Measurements from ENCODE around the gene PIEZO1. TPM values are rescaled to one million over a fixed set of nuclear protein-coding genes. Genes with fewer than 3 reads are reported as not detected.
A peak's percentile ranks its signal among the peaks of the same experiment; 100 is the strongest.

The PIEZO1 gene
- total and polyA plus RNA-seq, 7 experiments from 2014 or later, result 3.6 to 237 (median 111) TPM

GRCh38 chr16:88667461-88667860 is 117.6 kb downstream of the PIEZO1 start:
- H3K27me3 Mint-ChIP-seq, result no peaks in the 10 kb centered on the region
- H3K4me1 Mint-ChIP-seq, result peaks cover 0 to 15% (median 8%) of the 10 kb centered on the region in 7 donors
- ATAC-seq (no peak), DNase-seq (no peak)
- CTCF ChIA-PET, result no interaction called here
- H3K9me3 Mint-ChIP-seq, result no peaks in the 10 kb centered on the region
- peak overlapping the region in 1 of 9 donors; percentile 5 for H3K27ac Mint-ChIP-seq
- H3K36me3 Mint-ChIP-seq, result peaks cover 0 to 9% (median 0%) of the 10 kb centered on the region in 5 donors
- Histone ChIP-seq H3K4me1 (ENCODE audit: control insufficient read depth in 2 of 2, insufficient read depth in 2 of 2, low read length in 2 of 2) (peaks cover under 1 to 4% of the 10 kb centered on the region in 2 donors), H3K36me3 (ENCODE audit: control insufficient read depth in 2 of 3, insufficient read depth in 3 of 3, low read length in 3 of 3) (peaks cover 0 to 6% (median 0%) of the 10 kb centered on the region in 3 experiments), H3K27ac (ENCODE audit: low read depth, low read length) (no peak overlapping the region), H3K27me3 (ENCODE audit: control insufficient read depth in 2 of 2, insufficient read depth in 2 of 2, low read length in 2 of 2) (no peaks in the 10 kb centered on the region), H3K9me3 (ENCODE audit: control insufficient read depth in 2 of 3, low read length in 3 of 3) (no peaks in the 10 kb centered on the region), H3K4me3 (ENCODE audit: low read length) (no peak overlapping the region)
- POLR2A ChIA-PET, result interaction anchor here (1.2 kb wide), 1 partner anchor 18 kb away, joined by 4 read pairs; no protein-coding TSS in a partner anchor
- H3K4me3 Mint-ChIP-seq, result no peak overlapping the region
- intact Hi-C loops (cut with micrococcal nuclease), result no loop called here

DNA sequence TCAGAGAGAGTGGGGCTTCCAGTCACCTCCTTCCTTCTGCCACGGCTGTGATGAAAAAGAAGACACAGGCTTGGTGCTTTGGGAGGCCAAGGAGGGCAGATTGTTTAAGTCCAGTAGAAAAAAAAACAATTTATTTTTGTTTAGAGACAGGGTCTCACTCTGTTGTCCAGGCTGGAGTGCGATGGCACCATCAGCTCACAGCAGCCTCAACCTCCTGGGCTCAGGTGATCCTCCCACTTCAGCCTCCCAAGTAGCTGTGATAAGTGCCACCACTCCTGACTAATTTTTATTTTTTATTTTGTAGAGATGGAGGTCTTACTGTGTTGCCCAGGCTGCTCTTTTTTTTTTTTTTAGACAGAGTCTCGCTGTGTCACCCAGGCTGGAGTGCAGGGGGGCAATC is 119.5 kb downstream of the PIEZO1 start:
- H3K9me3 Mint-ChIP-seq, result no peaks in the 10 kb centered on the region
- no peaks in the 10 kb centered on the region for H3K27me3 Mint-ChIP-seq
- DNase-seq, result no peak
- peaks cover 0 to 6% (median 0%) of the 10 kb centered on the region in 3 experiments for H3K36me3 ChIP-seq (ENCODE audit: control insufficient read depth in 2 of 3, insufficient read depth in 3 of 3, low read length in 3 of 3)
- H3K4me1 Mint-ChIP-seq, result peaks cover 12 to 27% (median 17%) of the 10 kb centered on the region in 7 donors
- CTCF ChIA-PET, result interaction anchor here (0.7 kb wide), 1 partner anchor 15 kb away, joined by 4 read pairs; no protein-coding TSS in a partner anchor
- H3K27ac ChIP-seq (ENCODE audit: low read depth, low read length), result no peak overlapping the region
- H3K4me3 Mint-ChIP-seq, result peak overlapping the region in 1 of 10 donors; percentile 16
- ATAC-seq, result no peak
- peaks cover 8% of the 10 kb centered on the region in 2 donors for H3K4me1 ChIP-seq (ENCODE audit: control insufficient read depth in 2 of 2, insufficient read depth in 2 of 2, low read length in 2 of 2)
- H3K27ac Mint-ChIP-seq, result no peak overlapping the region
- no peak overlapping the region for H3K4me3 ChIP-seq (ENCODE audit: low read length)
- intact Hi-C loops (cut with micrococcal nuclease), result no loop called here
- H3K36me3 Mint-ChIP-seq, result peaks cover 0 to 9% (median 0%) of the 10 kb centered on the region in 5 donors
- POLR2A ChIA-PET, result interaction anchor here (0.6 to 4.0 kb wide), 3 partner anchors 38 to 124 kb away, joined by 3 to 33 read pairs (median 3); no protein-coding TSS in a partner anchor
- H3K27me3 ChIP-seq (ENCODE audit: control insufficient read depth in 2 of 2, insufficient read depth in 2 of 2, low read length in 2 of 2), result no peaks in the 10 kb centered on the region
- H3K9me3 ChIP-seq (ENCODE audit: control insufficient read depth in 2 of 3, low read length in 3 of 3), result no peaks in the 10 kb centered on the region

Small RNAs within 50 kb of the gene (microRNA-seq; reads per million reads assigned to microRNA genes)
- not detected for gene MIR4722 (ENCODE audit: borderline microRNAs expressed)

Other genes starting within 250 kb of the PIEZO1 start
- 10 to 100 TPM; 74.0 to 97.8 (median 82.6) TPM for gene ZC3H18, start 214.8 kb downstream of the PIEZO1 start, total RNA-seq
- gene ZC3H18, start 214.8 kb downstream of the PIEZO1 start, polyA plus RNA-seq, result 10 to 100 TPM; 11.0 to 23.9 TPM
- under 1 TPM in 1 of 5 experiments, not detected in 4; 0.37 TPM for gene IL17C, start 146.6 kb downstream of the PIEZO1 start, total RNA-seq
- gene IL17C, start 146.6 kb downstream of the PIEZO1 start, polyA plus RNA-seq, result not detected
- 100 to 1,000 TPM; 240 to 498 (median 281) TPM for gene CYBA, start 134.2 kb downstream of the PIEZO1 start, total RNA-seq
- gene CYBA, start 134.2 kb downstream of the PIEZO1 start, polyA plus RNA-seq, result 100 to 1,000 TPM; 454 to 537 TPM
- 10 to 100 TPM; 37.7 to 66.9 (median 42.7) TPM for gene MVD, start 122.1 kb downstream of the PIEZO1 start, total RNA-seq
- 10 to 100 TPM; 12.9 to 23.5 TPM for gene MVD, start 122.1 kb downstream of the PIEZO1 start, polyA plus RNA-seq
- gene SNAI3, start 98.7 kb downstream of the PIEZO1 start, total RNA-seq, result 10 to 100 TPM in 1 of 5 experiments, 1 to 10 TPM in 4; 2.7 to 13.0 (median 6.1) TPM
- gene SNAI3, start 98.7 kb downstream of the PIEZO1 start, polyA plus RNA-seq, result 10 to 100 TPM in 1 of 2 donors, 1 to 10 TPM in 1; 6.5 to 13.5 TPM
- 100 to 1,000 TPM in 4 of 5 experiments, 10 to 100 TPM in 1; 99.8 to 324 (median 133) TPM for gene RNF166, start 78.8 kb downstream of the PIEZO1 start, total RNA-seq
- gene RNF166, start 78.8 kb downstream of the PIEZO1 start, polyA plus RNA-seq, result 10 to 100 TPM; 67.7 to 88.9 TPM
- 10 to 100 TPM; 26.0 to 43.3 (median 28.3) TPM for gene CTU2, start 78.7 kb downstream of the PIEZO1 start, total RNA-seq
- gene CTU2, start 78.7 kb downstream of the PIEZO1 start, polyA plus RNA-seq, result 10 to 100 TPM; 13.0 to 14.8 TPM
- 10 to 100 TPM in 1 of 5 experiments, 1 to 10 TPM in 1, under 1 TPM in 2, not detected in 1; 0.35 to 79.2 (median 1.6) TPM for gene CDT1, start 18.6 kb upstream of the PIEZO1 start, total RNA-seq
- gene CDT1, start 18.6 kb upstream of the PIEZO1 start, polyA plus RNA-seq, result under 1 TPM; 0.09 to 0.19 TPM
- gene APRT, start 26.7 kb upstream of the PIEZO1 start, total RNA-seq, result 100 to 1,000 TPM; 134 to 178 (median 161) TPM
- gene APRT, start 26.7 kb upstream of the PIEZO1 start, polyA plus RNA-seq, result 100 to 1,000 TPM; 446 to 513 TPM
- gene GALNS, start 71.7 kb upstream of the PIEZO1 start, total RNA-seq, result 10 to 100 TPM; 48.6 to 64.3 (median 57.5) TPM
- gene GALNS, start 71.7 kb upstream of the PIEZO1 start, polyA plus RNA-seq, result 10 to 100 TPM in 1 of 2 donors, 1 to 10 TPM in 1; 9.8 to 11.1 TPM
- 10 to 100 TPM; 32.3 to 73.4 (median 60.1) TPM for gene TRAPPC2L, start 71.9 kb upstream of the PIEZO1 start, total RNA-seq
- gene TRAPPC2L, start 71.9 kb upstream of the PIEZO1 start, polyA plus RNA-seq, result 100 to 1,000 TPM in 1 of 2 donors, 10 to 100 TPM in 1; 96.8 to 112 TPM
- gene PABPN1L, start 81.4 kb upstream of the PIEZO1 start, total RNA-seq, result not detected
- gene PABPN1L, start 81.4 kb upstream of the PIEZO1 start, polyA plus RNA-seq, result not detected
- 10 to 100 TPM in 1 of 5 experiments, 1 to 10 TPM in 1, under 1 TPM in 2, not detected in 1; 0.14 to 25.2 (median 3.2) TPM for gene CBFA2T3, start 192.0 kb upstream of the PIEZO1 start, total RNA-seq
- gene CBFA2T3, start 192.0 kb upstream of the PIEZO1 start, polyA plus RNA-seq, result under 1 TPM; 0.17 to 0.26 TPM